HG03460 (cell line): ENCODE results near the gene SMARCD3.
A peak's percentile ranks its signal among the peaks of the same experiment; 100 is the strongest.

Experiments used
- ATAC-seq: cut with Tn5 transposase; IDR thresholded peaks from one replicate; pipeline ENCODE4 v1.9.1; 2021; ENCODE audit not compliant: unreplicated experiment

The SMARCD3 gene

DNA sequence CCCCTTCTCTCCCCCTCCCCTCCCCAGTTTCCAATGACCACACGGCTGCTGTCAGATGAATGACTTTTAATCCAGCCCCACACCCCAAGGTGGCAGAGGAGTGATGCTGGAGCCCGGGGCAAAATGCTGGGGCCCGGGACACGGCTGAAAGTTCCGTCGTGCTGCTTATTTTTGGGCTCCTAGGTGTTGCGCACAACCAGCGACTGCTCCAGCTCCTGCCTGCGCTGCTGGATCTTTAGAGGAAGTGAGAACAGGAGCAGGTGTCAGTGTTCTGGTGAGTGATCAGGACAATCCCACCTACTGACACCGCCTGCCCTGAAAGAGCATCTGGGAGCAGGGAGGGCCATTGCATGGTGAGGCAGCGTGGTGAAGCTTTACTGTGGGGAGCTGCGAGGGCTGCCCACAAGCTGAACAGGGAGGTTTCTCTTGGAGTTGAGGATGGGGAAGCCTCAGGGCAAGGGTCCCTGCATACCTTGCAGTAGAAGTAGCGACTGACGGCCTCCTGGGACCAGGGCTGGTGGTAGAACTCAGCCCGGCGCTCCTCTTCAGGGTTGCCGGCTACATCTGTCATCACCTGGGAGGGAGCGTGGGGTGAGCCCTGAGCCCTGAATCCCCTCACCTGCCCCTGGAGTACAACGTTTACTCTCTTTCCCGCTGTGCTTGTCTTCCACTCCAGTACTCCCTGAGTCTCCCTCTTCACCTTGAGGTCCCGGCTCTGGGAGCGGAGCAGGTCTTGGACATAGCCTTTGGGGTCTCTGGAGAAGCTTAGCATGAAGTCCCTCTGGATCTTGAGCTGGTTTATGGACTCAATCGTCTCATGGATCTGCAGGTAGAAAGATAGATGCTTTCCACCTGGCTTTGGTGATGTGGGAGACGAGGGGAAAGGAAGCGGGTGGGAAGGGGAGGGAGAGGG, 9.3 kb downstream of the SMARCD3 start:
- no peak for ATAC-seq

DNA sequence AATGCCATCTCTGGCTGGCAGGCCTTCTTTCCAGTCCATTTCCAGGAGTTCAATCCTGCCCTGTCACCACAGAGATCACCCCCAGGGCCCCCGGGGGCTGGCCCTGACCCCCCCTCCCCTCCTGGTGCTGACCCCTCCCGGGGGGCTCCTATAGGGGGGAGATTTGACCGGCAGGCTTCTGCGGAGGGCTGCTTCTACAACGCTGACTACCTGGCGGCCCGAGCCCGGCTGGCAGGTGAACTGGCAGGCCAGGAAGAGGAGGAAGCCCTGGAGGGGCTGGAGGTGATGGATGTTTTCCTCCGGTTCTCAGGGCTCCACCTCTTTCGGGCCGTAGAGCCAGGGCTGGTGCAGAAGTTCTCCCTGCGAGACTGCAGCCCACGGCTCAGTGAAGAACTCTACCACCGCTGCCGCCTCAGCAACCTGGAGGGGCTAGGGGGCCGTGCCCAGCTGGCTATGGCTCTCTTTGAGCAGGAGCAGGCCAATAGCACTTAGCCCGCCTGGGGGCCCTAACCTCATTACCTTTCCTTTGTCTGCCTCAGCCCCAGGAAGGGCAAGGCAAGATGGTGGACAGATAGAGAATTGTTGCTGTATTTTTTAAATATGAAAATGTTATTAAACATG, 10.2 kb downstream of the SMARCD3 start:
- ATAC-seq: no peak

DNA sequence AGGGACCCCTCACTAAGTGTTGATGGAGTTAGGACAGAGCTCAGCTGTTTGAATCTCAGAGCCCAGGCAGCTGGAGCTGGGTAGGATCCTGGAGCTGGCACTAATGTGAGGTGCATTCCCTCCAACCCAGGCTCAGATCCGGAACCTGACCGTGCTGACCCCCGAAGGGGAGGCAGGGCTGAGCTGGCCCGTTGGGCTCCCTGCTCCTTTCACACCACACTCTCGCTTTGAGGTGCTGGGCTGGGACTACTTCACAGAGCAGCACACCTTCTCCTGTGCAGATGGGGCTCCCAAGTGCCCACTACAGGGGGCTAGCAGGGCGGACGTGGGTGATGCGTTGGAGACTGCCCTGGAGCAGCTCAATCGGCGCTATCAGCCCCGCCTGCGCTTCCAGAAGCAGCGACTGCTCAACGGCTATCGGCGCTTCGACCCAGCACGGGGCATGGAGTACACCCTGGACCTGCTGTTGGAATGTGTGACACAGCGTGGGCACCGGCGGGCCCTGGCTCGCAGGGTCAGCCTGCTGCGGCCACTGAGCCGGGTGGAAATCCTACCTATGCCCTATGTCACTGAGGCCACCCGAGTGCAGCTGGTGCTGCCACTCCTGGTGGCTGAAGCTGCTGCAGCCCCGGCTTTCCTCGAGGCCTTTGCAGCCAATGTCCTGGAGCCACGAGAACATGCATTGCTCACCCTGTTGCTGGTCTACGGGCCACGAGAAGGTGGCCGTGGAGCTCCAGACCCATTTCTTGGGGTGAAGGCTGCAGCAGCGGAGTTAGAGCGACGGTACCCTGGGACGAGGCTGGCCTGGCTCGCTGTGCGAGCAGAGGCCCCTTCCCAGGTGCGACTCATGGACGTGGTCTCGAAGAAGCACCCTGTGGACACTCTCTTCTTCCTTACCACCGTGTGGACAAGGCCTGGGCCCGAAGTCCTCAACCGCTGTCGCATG, 11.0 kb downstream of the SMARCD3 start:
- ATAC-seq: no peak

GRCh38 chr7:151236406-151236805, 12.1 kb downstream of the SMARCD3 start:
- no peak for ATAC-seq

DNA sequence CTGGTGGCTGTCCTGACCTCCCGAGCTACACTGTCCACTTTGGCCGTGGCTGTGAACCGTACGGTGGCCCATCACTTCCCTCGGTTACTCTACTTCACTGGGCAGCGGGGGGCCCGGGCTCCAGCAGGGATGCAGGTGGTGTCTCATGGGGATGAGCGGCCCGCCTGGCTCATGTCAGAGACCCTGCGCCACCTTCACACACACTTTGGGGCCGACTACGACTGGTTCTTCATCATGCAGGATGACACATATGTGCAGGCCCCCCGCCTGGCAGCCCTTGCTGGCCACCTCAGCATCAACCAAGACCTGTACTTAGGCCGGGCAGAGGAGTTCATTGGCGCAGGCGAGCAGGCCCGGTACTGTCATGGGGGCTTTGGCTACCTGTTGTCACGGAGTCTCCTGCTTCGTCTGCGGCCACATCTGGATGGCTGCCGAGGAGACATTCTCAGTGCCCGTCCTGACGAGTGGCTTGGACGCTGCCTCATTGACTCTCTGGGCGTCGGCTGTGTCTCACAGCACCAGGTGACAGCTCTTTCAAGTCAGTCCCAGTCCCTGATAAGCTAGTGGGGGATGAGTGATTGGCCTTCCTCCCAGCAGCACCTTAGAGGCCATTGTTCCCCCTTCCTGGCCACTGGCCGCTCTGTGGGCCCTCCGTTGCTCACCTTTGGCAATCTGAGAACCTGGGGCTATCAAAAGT, 13.3 kb downstream of the SMARCD3 start:
- ATAC-seq: no peak

GRCh38 chr7:151233804-151234203, 14.7 kb downstream of the SMARCD3 start:
- no peak for ATAC-seq

DNA sequence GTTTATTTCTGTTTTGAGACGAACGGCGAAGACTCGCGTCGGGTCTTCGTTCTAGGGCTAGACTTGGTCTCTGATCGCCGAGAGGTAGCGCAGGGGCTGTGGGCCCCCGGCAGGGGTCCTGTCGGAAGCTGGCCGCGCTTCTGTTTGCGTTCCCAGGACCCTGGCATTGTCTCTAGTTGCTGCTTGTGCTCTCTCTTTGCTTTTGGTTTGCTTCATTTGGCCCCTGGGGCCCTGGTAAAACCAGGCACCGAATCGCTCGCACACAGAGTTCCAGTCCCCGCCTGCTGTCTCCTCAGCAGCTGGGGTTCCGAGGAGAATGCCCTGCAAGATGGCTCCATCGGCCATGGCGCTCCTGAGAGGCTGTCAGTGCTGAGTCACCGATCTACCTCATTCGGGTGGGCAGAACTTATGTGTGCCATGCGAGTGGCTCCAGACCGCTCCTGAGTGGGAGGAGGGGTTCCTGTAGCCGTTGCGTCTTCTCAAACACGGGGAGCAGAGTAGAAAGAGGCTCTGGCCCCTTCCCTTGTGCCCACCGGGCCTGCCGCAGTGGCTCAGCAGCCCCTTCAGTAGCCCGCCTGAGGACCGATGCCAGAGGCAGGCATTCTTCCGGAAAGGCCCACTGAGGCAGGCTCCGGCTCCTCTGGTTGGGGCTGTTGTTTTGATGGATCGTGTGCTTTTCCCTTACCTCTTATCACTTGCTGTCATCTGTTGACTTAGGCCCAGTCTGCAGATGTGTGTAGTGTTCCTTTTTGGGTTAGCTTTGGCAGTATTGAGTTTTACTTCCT, 15.4 kb downstream of the SMARCD3 start:
- ATAC-seq: peak; percentile 40

DNA sequence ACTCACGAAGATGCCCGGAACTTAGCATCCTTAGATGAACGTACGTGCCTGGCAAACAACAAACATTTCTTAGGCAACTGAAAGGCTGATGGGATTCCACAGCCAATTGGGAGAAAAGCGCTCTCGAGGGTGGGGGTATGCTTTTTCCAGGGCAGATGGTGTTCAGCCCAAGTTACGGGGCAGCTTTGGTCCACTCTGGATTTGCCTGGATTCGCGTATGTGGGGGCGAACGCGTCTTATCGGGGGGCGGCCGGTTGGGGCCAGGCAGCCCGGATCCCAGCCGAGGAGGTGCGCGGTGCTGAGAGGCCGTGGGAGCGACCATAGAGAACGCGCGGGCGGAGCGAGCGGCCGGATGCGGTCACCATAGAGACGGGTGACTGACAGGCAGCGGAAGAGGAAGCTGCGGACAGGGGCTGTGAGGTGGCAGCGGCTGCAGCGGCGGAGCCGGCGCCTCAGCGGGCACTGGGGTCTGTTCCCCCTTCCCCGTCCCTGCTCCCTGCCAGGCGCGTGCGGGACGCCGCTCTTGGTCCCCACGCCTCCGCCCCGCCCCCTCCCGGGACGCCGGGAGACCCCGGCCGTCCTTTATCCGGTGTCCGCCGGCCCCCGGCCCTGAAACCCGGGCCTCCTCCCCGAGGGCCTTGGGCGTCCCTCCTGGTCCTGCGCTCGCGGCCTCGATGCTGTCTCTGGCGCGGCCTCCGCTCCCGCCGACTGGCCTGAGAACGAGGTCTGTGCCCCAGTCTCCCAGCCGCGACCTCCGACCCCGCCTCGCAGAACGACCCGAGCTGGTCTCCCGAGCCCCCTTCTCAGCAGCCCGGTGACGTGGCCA, 16.2 kb downstream of the SMARCD3 start, which contains the start of gene CHPF2:
Gene CHPF2, plus strand, starts transcription at position 393 of the 826 bp plus-strand sequence. CDS start 1,529 bp downstream, outside the sequence.
- peak; percentile 97 for ATAC-seq

GRCh38 chr7:151231080-151231479, 17.4 kb downstream of the SMARCD3 start:
- ATAC-seq: no peak

DNA sequence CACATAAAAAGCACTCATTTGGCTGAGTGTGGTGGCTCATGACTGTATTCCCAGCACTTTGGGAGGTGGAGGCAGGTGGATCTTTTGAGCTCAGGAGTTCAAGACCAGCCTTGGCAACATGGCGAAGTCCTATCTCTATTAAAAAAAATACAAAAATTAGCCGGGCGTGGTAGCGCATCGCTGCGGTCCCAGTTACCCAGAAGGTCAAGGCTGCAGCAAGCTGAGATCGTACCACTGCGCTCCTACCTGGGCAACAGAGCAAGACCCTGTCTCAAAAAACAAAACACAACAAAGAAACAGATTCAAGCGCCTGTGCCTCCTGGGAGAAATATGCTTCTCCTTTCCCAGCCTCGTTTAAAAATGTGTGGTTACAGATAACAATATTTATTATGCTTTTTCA, 19.2 kb downstream of the SMARCD3 start:
- ATAC-seq: no peak

DNA sequence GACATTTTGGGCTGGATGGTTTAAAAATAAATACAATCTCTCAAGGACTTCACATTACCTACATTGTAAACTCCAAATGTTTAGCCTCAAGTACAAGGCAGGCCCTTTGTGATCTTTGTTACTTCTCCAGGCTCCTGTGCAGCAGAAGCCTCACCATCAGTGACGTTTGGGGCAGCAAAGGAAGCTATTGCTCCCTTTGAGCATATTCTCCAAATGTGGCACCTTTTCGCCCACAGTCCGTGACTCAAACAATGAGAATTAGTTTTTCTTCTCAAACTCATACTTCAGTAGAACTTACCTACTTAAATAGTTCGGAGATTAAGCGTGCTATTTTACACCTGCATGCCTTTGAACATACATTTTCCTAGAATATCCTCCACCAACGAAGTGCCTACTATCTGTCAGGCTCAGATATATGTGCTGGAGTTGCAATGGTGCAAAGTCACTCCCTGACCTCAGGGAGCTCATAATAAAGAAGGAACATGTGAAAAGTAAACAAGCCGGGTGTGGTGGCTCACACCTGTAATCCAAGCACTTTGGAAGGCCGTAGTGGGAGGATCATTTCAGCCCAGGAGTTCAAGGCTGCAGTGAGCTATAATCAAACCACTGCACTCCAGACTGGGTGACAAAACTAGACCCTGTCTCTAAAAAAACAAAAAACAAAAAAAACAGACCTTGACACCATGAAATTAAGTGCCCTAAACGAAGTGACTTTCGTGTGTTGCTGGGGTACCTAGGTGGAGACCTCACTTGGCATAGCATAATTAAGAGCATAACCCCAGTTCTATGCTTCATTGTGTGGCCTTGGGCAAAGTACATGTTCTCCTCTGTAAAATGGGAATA, 20.2 kb downstream of the SMARCD3 start:
- ATAC-seq: no peak

DNA sequence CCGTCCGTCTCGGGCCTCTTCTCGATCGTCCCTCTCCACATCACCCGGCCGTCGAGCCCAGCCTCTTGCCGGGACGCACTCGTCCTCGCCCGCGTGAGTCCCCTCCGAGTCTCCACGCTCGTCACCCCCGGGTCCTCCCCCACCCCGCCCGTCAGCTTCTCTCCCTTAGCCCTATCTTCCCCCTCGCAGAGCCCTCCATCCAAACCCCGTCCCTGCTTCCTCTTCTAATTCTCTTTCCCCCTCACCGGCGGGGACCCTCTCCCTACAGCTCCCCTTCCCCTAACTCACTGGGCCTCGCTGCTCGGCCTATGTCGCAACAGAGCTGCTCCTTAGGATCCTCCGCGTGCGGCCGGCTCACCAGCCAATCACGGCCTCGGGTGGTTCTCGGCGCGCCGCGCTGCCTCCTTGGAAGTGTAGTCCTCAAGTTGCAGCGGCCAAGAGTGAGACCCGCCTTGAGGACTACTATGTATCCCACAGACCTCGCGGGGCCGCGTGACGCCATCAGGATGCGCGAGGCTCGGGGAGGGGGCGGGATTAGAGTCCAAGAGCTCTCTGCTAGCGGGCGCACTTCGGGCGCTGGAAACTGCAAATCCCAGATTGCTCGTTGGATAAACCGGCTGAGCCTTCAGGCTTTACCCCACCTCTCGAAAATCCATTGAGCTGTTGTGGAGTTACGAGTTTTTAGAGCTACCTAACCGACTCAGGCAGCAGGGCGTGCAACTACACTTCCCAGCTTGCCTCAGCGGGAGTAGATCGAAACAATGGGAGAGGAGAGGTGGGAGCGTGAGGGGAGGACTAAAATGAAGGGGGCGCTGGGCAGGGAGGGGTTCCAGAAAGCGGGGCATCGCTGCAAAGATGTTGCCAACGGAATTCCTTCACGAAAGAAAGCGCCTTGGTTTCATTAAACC, 21.4 kb downstream of the SMARCD3 start, which contains the start of gene ABCF2:
Gene ABCF2, minus strand, starts transcription at position 331 of the 908 bp plus-strand sequence. CDS start 747 bp downstream, outside the sequence.
- peak; percentile 98 for ATAC-seq

DNA sequence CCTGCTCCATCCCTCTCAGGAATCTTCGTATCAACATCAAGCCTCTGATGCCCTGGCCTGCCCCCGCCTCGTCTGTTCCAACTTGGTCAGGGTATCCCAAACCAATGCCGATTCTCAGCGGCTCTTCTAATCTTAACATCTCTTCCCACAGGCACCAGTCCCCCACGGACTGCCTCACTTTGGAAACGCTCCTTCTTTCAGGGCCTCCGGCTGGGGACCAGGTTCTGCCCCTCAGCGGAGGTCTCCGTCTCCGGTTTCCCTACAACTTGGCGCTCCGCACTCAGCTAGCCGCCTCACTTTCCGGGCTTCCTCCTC, 22.0 kb downstream of the SMARCD3 start:
- ATAC-seq: no peak

GRCh38 chr7:151225948-151226510, 22.5 kb downstream of the SMARCD3 start:
- ATAC-seq: no peak

DNA sequence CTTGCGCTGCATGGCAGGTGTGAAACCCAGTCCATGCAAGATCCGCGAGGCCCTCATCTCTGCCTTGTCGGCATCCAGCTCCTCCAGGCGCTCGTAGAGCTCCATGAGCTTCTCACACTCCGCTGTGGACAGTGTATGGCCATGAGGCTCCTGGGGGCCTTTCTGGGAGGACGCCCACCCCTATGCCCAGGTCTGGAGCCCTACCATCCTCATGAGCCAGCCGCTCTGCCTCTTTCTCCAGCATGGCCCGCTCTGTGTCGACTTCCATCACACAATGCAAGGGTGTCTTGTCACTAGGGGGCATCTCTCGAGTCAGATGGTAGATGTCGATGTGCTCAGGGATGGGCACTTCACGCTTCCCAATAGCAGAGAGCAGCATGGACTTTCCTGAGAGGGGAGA, 24.8 kb downstream of the SMARCD3 start:
- ATAC-seq: no peak

DNA sequence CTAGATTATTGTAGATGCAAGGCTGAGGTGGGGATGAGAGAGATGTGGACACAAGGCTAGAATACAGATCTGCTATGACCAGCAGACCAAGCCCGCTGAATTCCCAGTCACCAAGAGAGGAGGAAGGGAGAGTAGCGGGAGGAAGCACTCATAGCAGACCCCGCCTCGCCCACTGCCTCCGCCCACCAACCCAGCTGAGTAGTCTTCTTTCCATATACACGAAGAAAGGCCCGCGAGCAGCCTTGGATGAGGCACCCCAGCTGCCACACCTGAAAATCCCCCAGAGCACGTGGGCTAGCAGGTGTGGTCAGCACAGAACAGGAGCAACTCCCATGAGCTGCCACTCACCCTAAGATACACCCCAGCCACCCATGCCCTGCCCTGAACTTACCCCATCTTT, 30.3 kb downstream of the SMARCD3 start:
- no peak for ATAC-seq

DNA sequence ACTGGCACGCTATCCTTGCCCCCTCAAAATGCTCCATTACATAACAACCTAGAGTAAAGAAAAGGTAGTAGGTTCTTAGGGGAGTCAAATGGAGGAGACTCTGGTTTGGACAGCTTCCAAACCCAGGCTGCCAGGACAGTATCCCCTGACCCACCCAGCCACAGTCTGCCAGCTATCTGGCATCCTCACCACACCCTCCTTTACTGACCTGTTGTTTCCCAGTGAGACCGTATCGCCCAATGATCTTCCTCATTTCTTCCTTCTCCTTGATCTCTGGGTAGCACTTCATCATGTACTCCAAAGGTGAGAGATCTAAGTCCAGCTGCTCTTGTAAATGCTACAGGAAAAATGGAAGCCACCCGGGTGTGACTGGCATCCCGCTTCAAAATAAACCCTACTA, 33.1 kb downstream of the SMARCD3 start:
- no peak for ATAC-seq
